Left renal pelvis (tissue), 4 donors: ENCODE measurements around the gene PCDHA2. TPM values are rescaled to one million over a fixed set of nuclear protein-coding genes. Genes with fewer than 3 reads are reported as not detected.
"Not testable (repeated sequence)": the region's sequence is repeated elsewhere in the genome, so short reads cannot be mapped to it uniquely, and the experiment has no call there.

ENCODE experiments used
- DNase-seq, 4 donors: peaks; one replicate each; pipeline ENCODE4 v3.0.0-alpha.2; 2013; ENCODE audit warnings: low read depth in 4 of 4, low spot score in 3 of 4
- polyA plus RNA-seq, 4 donors: library from polyadenylated mRNA; unstranded; fragments of 120-200 nt; gene quantifications; one replicate each; pipeline ENCODE4 v1.2.1, GENCODE V29; 2013; ENCODE audit not compliant: insufficient read length in 4 of 4

The PCDHA2 gene
- under 1 TPM; 0.19 to 0.61 (median 0.32) TPM for polyA plus RNA-seq

GRCh38 chr5:140794595-140795258 lies at the start of gene PCDHA2:
Gene PCDHA2 (plus strand): TSS chr5:140794852.
- no peak for DNase-seq

DNA sequence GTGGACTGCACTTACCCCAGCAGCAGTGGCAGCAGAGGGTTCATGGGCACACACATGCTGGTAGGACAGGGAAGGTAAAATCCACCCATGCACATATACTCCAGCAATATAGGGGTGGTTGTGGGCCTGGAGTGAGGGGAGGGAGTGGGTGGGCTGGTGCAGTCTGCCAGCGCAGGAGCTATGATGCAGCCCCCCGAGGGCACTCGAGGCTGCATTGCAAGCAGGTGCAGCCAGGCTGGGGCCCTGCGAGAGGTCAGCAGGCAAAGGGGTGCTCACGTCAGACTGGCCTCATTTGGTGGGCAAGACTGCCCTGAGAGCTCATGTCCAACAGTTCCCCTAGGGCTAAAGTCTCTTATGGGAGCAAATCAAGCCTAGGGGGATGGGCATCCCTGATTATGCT lies 41.1 kb upstream of the PCDHA2 start:
- no peak for DNase-seq

- DNase-seq, result no peak
Measured at GRCh38 chr5:140764177-140764973, 30.3 kb upstream of the PCDHA2 start.

DNA sequence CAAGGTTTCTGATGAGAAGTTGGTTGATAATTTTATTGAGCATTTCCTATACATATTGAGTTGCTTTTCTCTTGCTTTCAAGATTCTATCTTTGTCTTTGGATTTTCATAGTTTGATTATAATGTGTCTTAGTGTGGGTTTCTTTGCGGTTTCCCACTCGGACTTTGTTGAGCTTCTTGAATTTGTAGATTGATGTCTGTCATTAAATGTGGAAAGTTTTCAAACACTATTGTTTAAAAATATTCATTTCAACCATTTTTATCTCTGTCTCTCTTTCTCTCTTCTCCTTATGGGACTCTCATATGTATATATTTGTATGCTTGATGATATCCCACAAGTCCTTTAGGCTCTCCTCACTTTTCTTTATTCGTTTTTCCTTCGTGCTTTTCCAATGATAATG lies 27.2 kb upstream of the PCDHA2 start:
- no peak for DNase-seq

DNA sequence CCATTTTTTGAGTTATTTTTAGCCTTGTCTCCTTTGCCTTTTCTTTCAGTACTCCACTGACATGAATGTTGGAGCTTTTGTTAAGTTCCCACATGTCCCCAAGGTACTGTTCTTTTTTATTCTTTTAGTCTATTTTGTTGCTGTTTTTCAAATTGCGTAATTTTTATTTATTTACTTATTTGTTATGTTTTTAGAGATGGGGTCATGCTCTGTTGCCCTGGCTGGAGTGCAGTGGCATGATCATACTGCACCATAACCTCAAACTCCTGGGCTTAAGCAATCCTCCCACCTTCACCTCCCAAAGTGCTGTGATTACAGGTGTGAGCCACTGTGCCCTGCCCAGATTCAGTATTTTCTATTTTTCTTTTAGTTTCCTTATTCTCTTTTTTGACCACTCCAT lies 14.1 kb upstream of the PCDHA2 start:
- no peak for DNase-seq

DNA sequence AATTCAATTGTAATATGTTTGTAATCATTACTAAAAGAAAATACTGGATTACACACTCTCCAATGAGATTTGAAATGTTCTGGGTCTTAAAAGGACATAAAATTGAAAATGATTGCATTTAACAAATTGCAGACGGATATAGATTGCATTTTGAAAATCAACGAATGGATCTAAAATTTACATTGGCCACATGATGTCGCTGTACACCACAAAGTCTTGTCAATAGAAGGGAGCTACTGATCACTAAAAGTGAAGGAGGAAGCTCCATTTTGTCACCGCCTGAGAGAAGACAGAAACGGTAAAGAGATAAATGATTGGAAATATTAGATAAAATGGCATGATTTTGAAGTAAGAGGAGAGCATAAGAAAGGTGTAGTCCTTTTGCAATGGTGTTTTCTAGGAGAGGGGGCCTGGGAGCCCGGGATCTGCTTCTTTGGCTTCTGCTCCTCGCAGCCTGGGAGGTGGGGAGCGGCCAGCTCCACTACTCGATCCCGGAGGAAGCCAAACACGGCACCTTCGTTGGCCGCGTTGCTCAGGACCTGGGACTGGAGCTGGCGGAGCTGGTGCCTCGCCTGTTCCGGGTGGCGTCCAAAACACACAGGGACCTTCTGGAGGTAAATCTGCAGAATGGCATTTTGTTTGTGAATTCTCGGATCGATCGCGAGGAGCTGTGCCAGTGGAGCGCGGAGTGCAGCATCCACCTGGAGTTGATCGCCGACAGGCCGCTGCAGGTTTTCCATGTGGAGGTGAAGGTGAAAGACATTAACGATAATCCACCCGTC lies 8.6 kb upstream of the PCDHA2 start, which contains the start of gene PCDHA1:
Gene PCDHA1 (plus strand): TSS at position 236 of the 782 bp plus-strand sequence.
- DNase-seq, result no peak

- DNase-seq, result not testable (repeated sequence)
Measured at GRCh38 chr5:140787422-140787821, 7.2 kb upstream of the PCDHA2 start.

DNA sequence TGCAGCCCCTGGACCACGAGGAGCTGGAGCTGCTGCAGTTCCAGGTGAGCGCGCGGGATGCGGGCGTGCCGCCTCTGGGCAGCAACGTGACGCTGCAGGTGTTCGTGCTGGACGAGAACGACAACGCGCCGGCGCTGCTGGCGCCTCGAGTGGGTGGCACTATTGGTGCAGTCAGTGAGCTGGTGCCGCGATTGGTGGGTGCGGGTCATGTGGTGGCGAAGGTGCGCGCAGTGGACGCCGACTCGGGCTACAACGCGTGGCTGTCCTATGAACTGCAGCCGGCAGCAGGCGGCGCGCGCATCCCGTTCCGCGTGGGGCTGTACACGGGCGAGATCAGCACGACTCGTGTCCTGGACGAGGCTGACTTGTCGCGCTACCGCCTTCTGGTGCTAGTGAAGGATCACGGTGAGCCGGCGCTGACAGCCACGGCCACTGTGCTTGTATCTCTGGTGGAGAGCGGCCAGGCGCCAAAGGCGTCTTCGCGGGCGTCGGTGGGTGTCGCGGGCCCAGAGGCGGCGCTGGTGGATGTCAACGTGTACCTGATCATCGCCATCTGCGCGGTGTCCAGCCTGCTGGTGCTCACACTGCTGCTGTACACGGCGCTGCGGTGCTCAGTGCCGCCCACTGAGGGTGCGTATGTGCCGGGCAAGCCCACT lies 6.7 kb upstream of the PCDHA2 start:
- not testable (repeated sequence) for DNase-seq

DNA sequence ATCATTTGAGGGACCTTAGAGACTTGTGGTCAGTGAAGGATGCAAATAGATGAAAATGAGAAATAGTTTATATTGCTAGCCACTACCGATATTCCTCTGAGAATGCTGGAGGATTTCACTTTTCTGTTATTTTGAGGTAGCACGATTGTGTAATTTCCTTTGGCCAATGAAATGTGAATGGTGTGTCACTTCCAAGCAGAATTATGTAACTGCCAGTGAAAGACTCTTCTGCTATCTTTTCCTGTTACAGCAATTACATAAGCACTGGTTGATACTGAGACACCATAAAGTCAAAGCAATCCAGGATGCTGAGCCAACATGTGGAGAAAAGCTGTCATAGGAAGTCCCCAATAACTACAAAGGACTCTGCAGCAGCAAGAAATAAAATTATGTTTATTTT lies 3.6 kb upstream of the PCDHA2 start:
- DNase-seq, result no peak

- DNase-seq, result no peak
Measured at GRCh38 chr5:140795259-140795641, 598 bp downstream of the PCDHA2 start.

GRCh38 chr5:140796072-140796717 lies 1.5 kb downstream of the PCDHA2 start:
- DNase-seq, result not testable (repeated sequence)

DNA sequence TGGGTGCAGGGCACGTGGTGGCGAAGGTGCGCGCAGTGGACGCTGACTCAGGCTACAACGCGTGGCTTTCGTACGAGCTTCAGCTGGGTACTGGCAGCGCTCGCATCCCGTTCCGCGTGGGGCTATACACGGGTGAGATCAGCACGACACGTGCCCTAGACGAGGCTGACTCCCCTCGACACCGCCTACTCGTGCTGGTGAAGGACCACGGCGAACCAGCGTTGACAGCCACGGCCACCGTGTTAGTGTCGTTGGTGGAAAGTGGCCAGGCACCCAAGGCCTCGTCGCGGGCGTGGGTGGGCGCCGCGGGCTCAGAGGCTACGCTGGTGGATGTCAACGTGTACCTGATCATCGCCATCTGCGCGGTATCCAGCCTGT lies 2.1 kb downstream of the PCDHA2 start:
- no peak for DNase-seq

DNA sequence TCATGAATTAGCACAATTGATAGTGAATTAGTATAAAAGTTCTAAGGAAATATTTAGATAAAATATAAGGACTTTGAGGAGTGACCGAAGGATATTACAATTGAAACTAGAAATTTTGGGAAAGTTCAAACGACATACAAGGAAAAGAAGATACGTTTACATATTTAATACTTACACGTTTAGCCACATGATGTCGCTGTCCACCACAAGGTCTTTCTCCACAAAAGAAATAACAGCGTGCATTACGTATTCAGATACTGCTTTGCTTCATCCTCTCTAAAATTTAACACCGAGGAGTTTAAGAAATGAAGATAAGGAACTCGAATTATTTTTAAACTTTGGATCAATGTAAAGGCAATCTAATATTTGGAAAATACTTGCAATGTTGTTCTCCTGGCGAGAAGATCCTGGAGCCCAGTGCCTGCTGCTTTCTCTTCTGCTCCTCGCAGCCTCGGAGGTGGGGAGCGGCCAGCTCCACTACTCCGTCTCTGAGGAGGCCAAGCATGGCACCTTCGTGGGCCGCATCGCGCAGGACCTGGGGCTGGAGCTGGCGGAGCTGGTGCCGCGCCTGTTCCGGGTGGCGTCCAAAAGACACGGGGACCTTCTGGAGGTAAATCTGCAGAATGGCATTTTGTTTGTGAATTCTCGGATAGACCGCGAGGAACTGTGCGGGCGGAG lies 6.3 kb downstream of the PCDHA2 start, which contains the start of gene PCDHA3:
Gene PCDHA3 (plus strand): TSS at position 242 of the 678 bp plus-strand sequence.
- no peak for DNase-seq

- no peak for DNase-seq
Measured at GRCh38 chr5:140801494-140801841, 6.8 kb downstream of the PCDHA2 start.

DNA sequence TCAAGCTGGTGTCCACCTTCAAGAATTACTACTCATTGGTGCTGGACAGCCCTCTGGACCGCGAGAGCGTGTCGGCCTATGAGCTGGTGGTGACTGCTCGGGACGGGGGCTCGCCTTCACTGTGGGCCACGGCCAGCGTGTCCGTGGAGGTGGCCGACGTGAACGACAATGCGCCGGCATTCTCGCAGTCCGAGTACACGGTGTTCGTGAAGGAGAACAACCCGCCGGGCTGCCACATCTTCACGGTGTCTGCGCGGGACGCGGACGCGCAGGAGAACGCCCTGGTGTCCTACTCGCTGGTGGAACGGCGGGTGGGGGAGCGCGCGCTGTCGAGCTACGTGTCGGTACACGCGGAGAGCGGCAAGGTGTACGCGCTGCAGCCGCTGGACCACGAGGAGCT lies 7.7 kb downstream of the PCDHA2 start:
- not testable (repeated sequence) for DNase-seq

DNA sequence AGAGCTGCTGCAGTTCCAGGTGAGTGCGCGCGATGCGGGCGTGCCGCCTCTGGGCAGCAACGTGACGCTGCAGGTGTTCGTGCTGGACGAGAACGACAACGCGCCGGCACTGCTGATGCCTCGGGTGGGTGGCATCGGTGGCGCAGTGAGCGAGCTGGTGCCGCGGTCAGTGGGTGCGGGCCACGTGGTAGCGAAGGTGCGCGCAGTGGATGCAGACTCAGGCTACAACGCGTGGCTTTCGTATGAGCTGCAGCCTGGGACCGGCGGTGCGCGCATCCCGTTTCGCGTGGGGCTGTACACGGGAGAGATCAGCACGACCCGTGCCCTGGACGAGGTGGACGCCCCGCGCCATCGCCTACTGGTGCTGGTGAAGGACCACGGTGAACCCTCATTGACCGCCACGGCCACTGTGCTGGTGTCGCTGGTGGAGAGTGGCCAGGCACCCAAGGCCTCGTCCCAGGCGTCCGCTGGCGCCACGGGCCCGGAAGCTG lies 8.2 kb downstream of the PCDHA2 start:
- DNase-seq, result no peak

DNA sequence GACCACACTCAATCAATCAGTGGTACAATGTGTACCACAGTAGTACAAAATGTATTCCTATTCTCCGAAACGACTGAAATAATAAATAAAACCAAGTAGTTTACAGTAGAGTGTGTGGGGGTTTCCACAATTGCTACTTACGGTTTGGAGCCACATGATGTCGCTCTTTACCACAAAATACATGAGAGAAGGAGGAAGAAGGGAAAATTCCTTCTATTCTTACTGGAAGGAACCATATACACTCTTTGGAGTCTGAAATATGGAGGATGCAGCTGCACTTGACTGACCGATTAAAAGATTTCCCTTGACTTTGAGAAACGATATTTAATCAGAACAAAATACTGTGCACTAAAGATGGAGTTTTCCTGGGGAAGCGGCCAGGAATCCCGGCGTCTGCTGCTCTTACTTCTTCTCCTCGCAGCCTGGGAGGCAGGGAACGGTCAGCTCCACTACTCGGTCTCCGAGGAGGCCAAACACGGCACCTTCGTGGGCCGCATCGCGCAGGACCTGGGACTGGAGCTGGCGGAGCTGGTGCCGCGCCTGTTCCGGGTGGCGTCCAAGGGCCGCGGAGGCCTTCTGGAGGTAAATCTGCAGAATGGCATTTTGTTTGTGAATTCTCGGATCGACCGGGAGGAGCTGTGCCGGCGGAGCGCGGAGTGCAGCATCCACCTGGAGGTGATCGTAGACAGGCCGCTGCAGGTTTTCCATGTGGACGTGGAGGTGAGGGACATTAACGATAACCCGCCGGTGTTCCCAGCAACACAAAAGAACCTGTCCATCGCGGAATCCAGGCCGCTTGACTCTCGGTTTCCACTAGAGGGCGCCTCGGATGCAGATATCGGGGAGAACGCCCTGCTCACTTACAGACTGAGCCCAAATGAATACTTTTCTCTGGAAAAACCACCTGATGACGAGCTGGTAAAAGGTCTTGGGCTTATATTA lies 12.5 kb downstream of the PCDHA2 start, which contains the start of gene PCDHA4:
Gene PCDHA4 (plus strand): TSS at position 235 of the 942 bp plus-strand sequence.
- DNase-seq, result no peak

- DNase-seq, result not testable (repeated sequence)
Measured at GRCh38 chr5:140808241-140808888, 13.7 kb downstream of the PCDHA2 start.
